ENCODE data around the gene CLP1. TPM values are rescaled to one million over a fixed set of nuclear protein-coding genes. Genes with fewer than 3 reads are reported as not detected.

The CLP1 gene
- total and polyA plus RNA-seq, 12 donors: 2.9 to 9.0 (median 7.1) TPM

- TF ChIP-seq CTCF (IDR thresholded peaks at IDR 0.05): no peak
- WGBS, 2 donors: 7% methylated on average over 23 of the region's 23 CpGs
- intact Hi-C loops (cut with DNase I): loop anchor here in 9 of 10 donors (2.0 to 10.0 kb wide), 7 partner anchors 78 to 868 kb away; no protein-coding TSS in a partner anchor
- Histone ChIP-seq H3K27ac (peak overlapping the region in 4 of 10 donors; percentile 21 to 68 (median 54)), H3K27me3 (peaks cover 0 to 69% (median 50%) of the 10 kb centered on the region in 7 donors), H3K9me3 (no peaks in the 10 kb centered on the region), H3K4me1 (peaks cover 3 to 72% (median 55%) of the 10 kb centered on the region in 9 donors), H3K36me3 (no peaks in the 10 kb centered on the region), H3K4me3 (peak overlapping the region in 1 of 10 donors; percentile 10)
- DNase-seq: no peak
- no peak for ATAC-seq
These were observed 10.7 kb upstream of the CLP1 start for GRCh38 chr11:57646799-57647303.

- Histone ChIP-seq H3K4me3 (no peak overlapping the region), H3K36me3 (no peaks in the 10 kb centered on the region), H3K27ac (no peak overlapping the region), H3K27me3 (peaks cover 0 to 70% (median 50%) of the 10 kb centered on the region in 7 donors), H3K4me1 (peaks cover 3 to 69% (median 55%) of the 10 kb centered on the region in 9 donors), H3K9me3 (no peaks in the 10 kb centered on the region)
- no peak for DNase-seq
- ATAC-seq: no peak
- intact Hi-C loops (cut with DNase I): loop anchor here in 9 of 10 donors (2.0 to 10.0 kb wide), 7 partner anchors 79 to 867 kb away; no protein-coding TSS in a partner anchor
- TF ChIP-seq CTCF (IDR thresholded peaks at IDR 0.05): no peak
- WGBS, 2 donors: 3% methylated on average over 10 of the region's 10 CpGs
These were observed 10.2 kb upstream of the CLP1 start for GRCh38 chr11:57647372-57647771.

GRCh38 chr11:57647960-57648800 is 9.4 kb upstream of the CLP1 start:
- peak overlapping the region in 7 of 10 donors; percentile 27 to 57 (median 44) for H3K4me3 ChIP-seq
- no peak for TF ChIP-seq CTCF (IDR thresholded peaks at IDR 0.05)

More at GRCh38 chr11:57647960-57648800, 9.4 kb upstream of the CLP1 start:
- no peak overlapping the region for H3K27ac ChIP-seq
- WGBS, 2 donors: 5 to 8% methylated on average over 13 of the region's 13 CpGs
- no peak for ATAC-seq
- intact Hi-C loops (cut with DNase I): loop anchor here in 9 of 10 donors (2.0 to 10.0 kb wide), 7 partner anchors 79 to 867 kb away; no protein-coding TSS in a partner anchor
- no peak for DNase-seq
- H3K36me3 ChIP-seq: no peaks in the 10 kb centered on the region
- no peaks in the 10 kb centered on the region for H3K9me3 ChIP-seq
- H3K27me3 ChIP-seq: peaks cover 0 to 70% (median 50%) of the 10 kb centered on the region in 7 donors
- peaks cover 3 to 75% (median 55%) of the 10 kb centered on the region in 9 donors for H3K4me1 ChIP-seq

All from heart right ventricle (tissue), 16 donors.